IPS-11a (cell line): ENCODE results near the gene SPTSSB.

Experiments used
- H3K4me3 ChIP-seq: one replicate; pipeline ENCODE4 v1.5.1; 2013; ENCODE audit warnings: low read depth, low read length, control low read depth

The SPTSSB gene, protein sequence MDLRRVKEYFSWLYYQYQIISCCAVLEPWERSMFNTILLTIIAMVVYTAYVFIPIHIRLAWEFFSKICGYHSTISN

DNA sequence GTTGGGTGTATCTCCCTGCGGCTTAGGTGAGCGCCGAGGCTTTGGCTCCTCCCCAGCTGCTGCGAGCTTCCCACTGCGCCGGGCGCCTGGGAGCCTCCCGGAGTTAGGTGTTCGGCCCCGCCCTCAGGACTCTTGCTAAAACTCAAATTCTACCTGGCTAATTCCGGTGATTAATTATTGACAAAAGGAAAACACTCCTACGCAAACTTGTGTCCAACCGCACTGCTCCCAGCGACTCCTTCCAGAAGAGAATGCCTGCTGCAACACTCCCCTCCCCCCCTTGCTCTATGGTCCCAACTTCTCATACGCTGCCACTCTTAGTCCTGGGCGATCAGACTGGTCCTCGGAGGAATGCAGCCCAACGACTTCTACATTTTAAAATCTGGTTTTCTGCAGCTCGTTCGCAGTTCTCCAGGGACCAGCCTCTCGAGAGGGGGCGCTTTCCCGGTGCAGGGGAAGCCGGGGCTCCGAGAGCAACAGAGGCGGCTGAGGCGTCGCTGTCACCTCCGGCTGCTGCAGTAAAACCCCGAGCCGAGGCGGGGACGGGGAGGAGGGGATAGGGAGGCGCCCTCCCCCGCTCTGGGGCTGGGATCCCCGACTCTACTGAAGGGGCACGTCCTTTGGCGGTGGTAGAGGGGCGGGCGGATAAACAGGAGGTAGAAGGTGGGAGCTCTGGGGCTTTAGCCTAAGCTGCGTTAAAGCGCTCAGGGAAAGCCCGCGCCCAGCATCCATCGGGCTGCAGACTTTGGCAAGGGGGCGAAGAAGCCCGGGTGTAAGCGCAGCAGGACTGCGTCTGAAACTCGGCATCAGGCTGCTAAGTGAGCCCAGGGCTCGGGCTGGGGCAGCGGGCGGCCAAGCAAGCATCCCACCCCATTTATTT lies at the start of gene SPTSSB:
Gene SPTSSB (minus strand): TSS at position 77 of the 880 bp plus-strand sequence. CDS start 25,194 bp downstream, outside the sequence.
- H3K4me3 ChIP-seq: peak within 1 kb of the TSS; percentile 54

DNA sequence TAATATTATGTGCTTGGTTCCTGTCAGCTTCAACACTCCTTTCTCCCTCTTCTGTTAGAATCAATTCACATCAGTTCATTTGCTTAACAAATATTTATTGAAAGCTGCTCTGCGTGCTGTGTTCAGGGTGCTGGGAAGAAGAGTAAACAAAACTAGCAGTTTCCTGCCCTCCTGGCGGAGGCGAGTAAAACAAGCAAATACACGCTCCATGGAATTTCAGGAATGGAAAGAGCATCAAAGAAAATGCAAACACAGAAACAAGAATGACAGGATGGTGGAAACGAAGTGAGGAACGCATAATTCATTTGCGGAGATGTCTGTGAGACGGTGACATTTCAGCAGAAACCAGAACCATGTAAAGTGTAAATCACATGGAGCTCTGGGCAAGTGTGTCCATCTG lies 49.4 kb upstream of the SPTSSB start:
- no peak overlapping the region for H3K4me3 ChIP-seq

DNA sequence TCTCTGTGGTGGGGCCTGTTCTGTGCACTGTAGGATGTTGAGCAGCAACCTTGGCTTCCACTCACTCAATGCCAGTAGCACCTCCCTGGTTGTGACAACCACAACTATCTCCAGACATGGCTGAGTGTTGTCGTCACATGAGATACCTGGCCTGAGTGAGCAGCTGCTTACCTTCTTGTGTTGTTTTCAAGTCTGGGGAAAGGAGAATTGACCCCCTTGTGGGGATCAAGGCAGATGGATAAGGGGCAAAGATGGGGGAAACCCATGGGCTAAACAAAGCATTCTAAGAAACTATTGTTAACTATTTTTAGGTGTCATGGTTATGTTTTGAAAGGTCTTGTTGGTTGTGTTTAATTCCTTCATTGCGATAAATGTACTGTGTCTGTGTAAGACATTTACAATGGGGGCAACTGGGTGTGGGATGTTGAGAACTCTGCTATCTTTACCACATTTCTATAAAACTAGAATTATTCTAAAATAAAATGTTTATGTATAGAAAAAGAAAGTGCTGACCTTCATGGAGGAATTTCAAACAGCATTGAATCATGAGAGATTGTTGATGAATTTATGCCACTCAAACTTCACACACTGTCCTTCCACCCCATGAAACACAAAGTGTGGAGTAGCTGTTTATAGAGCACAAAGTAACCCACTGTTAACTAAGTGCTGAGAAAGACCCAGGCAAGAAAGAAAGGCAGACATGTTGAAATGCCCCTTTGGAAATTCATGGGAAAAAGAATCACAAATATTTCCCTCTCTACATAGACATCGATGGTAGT lies 48.4 kb upstream of the SPTSSB start:
- no peak overlapping the region for H3K4me3 ChIP-seq

DNA sequence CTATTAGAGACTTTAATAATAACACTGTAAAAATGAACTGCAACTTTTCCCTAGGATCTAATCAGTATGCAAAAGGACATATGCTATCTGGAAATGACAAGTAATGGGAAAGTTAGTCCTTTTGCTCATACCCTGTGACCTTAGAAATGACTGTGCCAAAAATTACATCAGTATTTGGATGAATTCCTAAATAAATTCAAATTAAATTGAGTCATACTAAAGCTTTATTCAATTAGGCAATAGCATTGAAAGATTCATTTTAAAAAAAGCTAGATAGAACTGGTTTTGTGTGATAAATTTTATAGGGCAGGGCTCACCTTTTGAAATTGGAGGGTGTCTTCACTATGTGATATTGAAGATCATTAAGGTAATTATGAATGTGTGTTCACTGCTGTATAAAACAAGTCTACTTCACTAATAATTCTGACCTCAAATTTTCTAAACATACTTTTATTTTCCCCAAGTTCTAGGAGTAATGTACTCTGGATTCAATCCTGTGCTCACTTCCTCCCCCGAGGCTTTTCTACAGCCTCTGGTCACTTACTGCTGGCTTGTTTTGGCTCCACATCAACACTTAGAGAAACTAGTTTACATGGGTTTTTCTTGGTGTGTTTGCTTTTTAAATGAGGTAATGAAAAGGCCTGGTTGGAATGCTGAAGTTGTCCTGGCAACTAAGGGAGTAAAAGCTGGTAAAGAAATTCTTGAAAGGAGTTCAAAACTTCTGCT lies 44.4 kb upstream of the SPTSSB start:
- no peak overlapping the region for H3K4me3 ChIP-seq

DNA sequence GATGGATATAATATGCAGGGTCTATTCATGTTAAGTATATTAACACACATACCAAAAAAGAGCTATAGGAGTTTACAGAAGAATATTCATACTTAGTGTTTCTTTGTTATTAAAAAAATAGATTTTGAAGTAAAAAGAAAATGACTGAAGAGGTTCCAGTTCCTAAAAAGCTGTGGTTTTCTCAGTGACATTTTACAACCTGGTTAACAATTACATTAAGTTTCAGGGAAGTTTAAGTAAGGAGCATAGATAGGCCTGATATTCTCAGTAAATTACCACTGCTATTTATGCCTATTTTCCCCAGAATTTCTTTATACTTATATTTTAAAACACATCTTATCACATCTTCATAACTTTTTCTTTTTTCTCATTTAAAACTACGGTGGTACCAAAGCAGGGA lies 43.6 kb upstream of the SPTSSB start:
- H3K4me3 ChIP-seq: no peak overlapping the region

DNA sequence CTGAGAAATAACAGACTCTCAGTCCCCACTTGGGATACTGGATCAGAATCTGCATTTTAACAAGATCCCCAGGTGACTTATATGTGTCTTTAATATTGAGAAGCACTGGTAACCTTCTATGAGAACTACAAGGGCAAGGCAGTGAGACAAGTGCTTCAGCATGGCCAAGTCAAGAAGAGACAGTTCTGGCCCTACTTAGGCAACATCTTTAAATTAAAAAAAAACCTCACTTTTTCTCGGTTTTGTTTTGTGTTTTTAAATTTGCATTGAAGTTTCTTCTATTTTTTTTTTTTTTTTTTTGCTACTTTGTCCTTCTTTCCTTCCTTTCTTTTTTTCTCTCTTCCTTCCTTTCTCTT lies 42.5 kb upstream of the SPTSSB start:
- H3K4me3 ChIP-seq: no peak overlapping the region

DNA sequence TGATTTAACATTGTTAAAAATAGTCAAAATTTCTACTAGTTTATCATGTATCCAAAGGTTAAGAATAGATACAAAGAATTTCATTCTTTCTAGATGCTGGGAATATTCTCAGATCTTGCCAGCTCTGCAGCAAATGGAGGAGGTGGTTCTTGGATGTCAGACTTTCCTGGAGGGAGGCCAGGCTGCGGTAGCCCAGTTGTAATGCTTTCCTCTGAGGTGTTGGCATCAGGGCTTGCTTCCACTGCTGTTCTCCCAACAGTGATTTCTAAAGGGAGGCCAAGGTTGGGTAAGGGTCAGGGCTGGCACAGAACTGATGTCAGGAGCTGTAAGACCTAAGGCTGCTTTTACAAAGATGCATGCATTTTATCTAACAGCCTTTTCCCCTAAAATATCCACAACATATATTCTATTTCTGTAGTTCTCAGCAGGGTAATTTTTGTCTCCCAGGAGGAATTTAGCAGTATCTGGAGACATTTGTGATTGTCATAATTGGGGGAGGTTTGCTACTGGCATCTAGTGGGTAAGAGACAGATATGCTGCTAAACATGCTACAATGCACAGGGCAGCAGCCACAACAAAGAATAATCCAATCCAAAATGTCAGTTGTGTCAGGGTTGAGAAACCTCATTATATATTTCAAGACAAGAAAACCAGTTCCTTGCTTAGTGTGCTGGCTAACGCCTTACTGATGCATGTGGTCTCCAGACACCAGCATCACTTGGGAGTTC lies 42.0 kb upstream of the SPTSSB start:
- no peak overlapping the region for H3K4me3 ChIP-seq

DNA sequence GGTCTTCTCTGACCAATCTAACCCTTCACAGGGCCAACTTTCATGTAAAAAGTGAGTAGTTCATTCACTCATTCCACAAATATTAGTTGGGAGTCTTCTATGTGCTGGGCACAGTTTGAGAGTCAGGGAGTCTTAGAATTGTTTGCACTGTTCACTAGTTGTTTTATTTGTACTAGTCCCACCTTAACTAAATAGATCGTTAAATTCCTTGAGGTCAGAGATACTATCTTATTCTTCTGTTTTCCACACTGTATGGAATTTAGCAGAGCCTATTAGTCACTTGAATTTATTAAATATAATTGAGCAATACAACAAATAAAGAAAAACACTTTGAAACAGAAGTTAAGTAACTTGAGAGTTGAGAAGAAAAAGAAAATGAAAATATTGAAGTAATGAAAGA lies 40.8 kb upstream of the SPTSSB start:
- H3K4me3 ChIP-seq: no peak overlapping the region

DNA sequence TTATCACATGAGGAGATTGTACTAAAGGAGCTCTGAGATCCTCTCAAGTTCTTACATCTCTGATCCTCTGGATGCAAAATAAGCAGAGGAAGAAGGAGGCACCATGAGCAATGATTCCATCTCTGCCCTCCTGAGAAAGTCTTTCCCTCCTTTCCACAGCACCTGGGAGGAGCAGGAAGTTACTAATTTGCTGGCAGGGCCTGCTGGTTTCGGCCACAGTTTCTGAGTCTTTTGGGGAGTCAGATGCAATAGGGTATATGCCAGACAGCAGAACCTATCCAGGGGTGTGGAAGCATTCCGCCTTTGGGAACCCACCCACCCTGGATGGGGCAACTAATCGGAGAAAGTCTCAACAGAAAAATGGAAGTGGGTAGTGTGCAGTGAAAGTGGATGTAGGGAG lies 38.5 kb upstream of the SPTSSB start:
- no peak overlapping the region for H3K4me3 ChIP-seq

DNA sequence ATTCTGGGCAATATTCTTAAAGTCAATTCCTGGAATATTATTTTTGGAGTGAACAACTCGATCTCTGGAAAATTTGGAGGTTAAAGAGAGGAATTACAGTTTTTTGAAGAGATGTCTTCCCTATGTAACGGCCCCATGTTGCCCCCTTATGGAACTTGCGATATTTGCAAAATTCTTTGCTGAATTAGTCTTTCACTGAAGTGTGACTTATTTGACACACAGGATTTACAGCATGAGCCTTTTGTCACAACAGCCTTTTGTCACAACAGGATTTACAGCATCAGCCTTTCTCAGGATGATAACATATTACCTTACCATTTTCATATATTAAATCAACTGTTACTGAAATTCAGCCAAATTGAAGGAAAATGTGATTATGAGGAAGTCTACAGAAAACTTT lies 37.8 kb upstream of the SPTSSB start:
- H3K4me3 ChIP-seq: no peak overlapping the region

DNA sequence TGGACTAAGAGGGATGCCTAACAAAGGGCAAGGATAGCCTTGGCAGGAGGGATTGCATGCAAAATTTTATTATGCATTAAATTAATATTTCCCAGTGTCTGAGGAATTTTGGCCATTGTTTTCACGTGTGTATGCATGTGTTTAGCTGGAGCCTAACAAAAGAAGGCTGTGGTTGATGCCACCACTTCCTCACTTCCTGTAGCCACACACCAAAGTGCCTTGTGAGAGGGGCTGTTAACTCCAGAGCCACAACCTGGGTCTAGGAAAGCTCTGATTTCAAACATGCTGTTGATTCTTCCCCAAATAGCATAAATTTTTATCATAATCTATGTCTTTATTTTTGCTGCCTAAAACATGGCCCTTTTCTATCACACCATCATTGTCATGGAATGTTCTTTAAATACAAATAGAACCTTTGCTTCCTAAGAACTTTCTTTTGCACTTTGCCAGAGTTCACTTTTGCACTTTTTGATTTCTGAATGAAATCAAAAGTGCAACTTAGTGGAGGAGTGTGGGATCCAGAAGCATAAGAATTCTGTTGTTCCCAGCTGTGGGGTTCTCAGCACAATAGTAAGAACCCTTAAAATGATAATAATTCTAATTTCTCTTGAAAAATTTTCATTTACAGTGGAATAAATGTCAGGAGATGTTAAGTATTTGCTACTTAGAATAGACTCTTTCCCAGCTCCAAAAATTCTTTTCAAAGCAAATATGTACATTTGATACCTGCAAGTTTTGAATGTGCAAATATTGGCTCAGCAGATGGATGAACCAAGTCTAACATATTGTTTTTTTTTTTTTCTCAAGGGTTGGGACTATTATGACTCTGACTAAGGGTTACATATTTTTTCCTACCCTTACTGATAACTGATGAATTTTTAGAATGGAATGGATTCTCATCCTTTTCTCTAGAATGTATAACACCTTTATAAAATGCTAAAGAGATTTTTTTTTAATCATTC lies 35.6 kb upstream of the SPTSSB start:
- no peak overlapping the region for H3K4me3 ChIP-seq

DNA sequence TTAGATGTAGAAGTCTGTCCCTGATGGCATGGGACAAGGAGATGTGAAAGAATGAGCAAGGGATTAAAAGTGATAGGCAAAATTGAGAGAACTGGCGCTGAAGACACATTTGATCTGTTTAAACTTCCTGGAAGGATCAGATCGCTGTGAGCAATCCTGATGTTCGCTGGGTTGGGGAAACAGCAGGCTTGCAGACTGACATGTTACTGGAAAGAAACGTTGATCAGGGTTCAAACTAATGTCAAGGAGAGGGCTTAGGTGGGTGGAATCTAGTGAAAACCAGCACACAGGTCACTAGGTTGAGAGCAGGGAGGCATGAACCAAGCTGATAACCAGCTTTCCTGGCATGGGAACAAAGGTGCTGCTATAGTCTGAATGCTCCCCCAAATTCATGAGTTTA lies 34.5 kb upstream of the SPTSSB start:
- no peak overlapping the region for H3K4me3 ChIP-seq

DNA sequence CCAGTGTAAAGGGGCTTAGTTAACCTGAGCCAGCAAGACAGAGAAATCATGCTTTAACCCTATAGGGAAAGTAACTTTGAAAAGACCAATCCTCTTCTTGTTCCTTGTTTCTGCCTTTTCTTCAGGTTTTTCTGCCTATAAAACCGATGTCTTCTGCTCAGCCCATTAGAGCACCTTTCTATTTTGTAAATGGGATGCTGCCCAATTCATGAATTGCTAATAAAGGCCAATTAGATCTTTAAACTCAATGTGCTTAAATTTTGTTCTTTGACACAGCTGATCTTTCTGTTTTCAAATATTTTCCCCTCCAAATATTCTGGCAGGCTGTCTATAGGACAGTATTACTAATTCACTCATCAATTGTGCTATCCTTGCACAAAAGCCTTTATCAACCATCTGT lies 33.8 kb upstream of the SPTSSB start:
- H3K4me3 ChIP-seq: no peak overlapping the region

DNA sequence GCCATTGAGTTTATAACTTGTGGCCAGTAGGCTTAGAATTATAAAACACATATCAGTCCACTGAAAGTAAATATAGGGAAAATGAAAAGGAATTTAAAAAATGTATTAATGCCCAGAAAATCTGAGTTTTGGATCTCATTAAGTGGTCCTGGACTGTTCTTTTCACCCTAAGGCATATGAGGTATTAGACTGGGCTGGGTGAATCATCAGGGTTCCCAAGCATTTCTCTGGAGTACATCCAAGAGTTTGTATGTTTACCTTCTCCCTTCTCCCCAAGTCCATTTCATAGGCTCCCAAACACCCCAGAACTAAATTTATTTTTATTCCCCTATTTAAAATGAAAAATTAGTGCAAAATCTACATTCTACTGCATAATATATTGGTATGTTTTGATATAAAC lies 31.9 kb upstream of the SPTSSB start:
- H3K4me3 ChIP-seq: no peak overlapping the region

DNA sequence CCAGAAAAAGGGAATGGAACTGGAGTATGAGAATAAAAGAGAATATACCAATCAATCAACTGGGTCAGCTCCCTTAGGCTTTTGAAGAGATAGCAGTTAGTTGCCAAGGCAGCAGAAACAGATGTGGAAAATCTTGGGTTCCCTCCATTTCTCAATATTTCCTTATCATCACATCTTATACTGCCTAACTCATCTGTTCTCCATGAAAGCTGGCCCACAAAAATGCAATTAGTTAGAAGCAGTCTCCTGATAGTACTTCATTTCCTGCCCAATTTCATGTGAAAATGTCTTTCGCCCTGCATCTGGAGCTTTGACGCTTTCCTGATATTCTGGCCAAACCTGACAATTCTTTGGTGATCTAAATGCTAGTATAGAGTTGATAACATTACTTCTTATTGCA lies 30.1 kb upstream of the SPTSSB start:
- no peak overlapping the region for H3K4me3 ChIP-seq

DNA sequence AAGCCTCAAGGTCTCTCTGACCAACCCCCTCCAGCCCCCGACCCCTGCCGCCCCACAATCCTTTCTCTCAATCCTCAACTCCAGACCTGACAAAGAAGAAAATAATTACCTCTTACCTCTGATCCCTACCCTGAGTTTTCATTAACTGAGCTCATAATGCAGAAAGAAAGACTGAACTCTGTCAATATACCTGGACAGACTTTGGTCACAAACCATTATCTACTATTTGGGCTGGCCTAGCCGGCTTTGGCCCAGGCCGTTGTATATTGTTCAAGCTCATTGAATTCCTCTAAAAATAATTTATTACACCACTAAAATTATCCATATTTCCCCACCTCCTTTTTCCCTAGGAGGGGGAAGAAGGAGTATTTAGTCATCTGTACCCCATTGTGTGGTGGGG lies 29.3 kb upstream of the SPTSSB start:
- H3K4me3 ChIP-seq: no peak overlapping the region

DNA sequence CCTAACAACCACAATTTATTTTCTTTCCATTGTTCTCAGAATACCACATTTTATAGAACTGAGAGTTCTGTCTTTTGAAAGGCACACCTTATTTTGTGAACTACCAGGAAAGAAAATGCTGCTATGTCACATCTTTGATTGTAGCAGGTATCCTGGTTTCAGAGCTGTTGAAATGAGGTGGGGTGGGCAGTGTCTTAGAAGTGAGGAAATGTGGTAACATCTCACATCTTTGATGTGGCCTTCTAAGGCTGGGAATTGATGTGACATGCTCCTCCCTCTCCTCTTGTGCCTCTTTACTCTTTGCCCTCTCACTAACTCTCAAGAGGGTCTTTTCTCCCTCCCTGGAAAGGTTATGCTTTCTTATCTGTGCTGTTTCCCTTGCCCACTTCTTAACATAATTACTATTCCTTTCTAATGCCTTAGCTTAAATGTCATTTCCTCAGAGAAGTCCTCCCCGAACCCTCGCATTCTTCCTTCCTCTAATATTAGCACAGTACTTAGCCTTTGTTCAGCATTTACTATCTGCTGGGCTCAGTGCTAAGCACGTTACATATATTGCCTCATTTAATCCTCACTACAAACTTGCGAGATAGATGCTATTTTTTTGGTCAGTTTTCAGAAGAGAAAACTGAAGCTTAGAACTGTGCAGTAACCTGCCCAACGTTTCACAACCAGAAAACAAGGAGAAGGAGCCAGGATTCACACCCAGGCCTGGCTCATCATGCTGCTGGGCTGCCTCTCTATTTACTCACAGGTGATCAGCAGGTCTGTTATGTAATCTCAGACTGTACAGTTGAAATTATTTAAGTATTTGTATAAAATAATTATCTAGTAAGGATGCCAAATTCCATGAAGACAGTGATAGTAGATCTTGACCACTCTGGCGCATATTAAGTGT lies 24.0 kb upstream of the SPTSSB start:
- H3K4me3 ChIP-seq: no peak overlapping the region

DNA sequence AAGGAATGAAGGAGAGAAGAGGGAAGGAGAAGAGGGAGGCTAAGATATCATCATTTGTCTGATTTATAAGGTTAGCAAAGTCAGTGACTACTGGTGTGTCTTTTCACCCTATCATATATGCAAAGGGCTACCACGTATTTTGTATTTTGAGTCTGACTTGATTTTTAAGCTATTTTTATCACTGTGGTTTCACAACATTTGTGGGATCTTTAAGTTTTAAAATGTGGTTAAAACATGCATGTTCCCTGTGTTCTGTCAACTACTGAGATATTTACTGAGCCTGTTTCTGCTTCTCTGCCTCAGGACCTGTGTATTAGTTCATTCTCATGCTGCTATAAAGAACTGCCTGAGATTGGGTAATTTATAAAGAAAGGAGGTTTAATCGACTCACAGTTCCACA lies 22.5 kb upstream of the SPTSSB start:
- no peak overlapping the region for H3K4me3 ChIP-seq

DNA sequence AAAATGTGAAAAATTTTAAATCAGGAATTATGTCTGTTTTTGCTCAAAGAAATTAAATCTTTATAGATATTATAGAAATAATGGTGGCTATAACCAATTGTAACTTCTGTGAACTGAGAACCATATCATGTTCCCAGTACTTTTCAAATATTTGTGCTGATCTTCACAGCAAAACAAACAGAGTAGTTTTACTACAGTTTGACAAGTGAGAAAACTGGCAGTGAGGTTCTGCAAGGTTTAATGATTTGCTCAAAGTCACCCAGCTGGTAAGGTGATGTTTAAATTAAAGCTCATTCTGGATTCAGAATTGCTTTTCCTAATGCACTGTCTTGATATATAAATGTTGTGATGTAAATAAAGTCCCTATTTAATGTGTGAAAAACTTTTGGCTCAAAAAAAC lies 22.0 kb upstream of the SPTSSB start:
- H3K4me3 ChIP-seq: no peak overlapping the region
